ENCODE data around the gene CNMD.

The CNMD gene

DNA sequence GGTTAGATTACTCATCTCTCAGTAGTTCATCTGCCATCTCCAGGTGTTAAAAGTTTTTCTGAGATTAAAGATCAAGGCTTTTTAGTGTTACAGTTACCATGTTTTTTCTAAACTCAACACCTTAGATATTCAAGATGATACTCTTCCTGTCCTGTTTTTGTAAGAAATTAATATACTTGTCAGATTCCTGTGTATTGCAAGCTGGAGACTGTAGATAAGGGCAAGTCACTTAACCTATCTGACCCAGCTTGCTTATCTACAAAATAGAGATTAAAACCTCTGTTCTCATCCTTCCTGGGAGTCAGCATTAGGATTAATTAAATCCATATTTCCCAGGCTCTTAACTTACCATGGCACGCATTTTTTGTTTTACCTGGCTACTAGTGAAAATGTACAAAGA lies 61.8 kb downstream of the CNMD start:
- FAIRE-seq: no peak

DNA sequence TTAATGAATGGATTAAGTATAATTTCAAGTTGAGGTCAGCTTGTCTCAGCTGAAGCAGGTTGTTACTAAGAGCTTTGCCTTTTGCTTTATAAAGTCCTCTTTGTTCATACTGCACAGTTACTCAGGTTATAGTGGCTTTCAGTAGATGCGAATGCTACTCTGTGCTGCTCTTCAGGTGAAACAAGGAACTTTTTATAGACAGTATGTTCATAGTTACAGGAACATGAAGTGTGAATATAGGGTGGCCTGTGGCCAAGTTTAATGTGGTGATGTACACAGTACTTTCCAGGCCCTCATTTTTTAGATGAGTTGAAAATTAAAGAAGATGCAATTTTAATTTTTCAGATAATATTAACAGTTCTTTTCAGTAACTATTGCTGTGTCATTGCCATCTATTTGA lies 66.2 kb downstream of the CNMD start:
- FAIRE-seq: no peak

DNA sequence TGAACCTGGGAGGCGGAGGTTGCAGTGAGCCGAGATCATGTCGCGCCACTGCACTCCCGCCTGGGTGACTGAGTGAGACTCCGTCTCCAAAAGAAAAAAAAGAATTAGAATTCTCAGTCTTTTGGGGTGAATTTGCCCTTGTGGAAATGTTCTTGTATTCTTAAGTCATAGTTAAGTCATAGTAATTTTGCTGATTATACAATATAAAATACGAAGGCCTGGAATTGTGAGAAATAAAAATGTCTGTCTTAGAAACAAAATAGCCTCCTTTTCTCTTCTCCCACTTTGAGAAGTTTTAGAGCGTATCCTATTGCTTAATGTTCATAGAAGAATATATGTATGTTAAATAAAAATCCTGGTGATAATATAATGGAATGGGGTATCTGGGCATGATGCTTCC lies 68.9 kb downstream of the CNMD start:
- peak; percentile 35 for FAIRE-seq

DNA sequence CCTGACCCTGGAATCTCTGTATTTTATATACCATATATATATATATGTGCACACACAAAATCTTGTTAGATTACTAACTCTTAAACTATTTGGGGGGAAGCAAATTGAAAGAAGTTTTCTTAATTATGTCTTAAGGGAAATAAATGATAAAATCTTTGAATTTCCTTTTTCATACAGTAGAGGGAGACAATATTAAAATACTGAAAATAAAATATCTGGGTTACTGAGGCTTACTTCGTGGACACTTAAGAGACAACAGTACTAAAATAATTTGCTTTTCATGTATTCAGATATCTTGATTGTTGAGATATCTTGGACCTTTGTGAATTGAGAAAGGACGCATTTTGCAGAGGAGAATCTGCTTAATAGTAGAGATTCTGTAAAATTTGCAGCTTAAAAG lies 69.9 kb downstream of the CNMD start:
- peak; percentile 96 for FAIRE-seq

DNA sequence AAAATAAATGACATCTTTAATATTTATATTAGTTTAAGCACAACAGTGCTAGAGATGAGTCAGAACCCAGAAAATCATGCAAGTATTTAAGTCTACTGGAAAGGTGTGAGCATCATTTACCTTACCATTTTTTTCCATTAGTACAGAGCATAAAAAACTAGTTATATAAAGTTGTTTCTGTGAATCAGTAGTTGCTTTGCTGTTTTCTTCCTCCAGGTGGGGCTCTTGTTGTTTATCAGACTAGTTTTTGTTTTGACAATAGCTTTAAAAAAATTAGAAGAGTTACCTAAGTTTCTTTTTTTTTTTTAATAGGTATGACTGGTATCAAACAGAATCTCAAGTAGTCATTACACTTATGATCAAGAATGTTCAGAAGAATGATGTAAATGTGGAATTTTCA lies 74.3 kb downstream of the CNMD start:
- peak; percentile 87 for FAIRE-seq

DNA sequence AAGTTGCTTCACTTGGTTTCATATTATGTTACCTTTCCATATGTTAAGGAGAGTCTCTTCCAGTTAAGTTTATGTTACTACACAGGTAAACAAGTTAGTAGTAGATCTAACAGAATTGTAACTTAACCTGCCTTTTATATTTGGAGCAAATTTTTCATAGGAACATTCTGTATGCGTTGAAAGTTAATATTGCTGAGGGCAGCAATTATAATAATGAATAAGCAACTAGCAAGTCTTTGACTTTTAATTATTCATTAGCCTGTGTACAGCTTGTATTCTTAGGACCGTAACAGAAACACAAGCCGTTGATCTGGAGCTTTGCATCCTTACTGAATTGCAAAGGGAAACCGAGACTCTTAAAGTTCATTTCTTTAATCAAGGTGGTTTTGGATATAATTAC lies 75.3 kb downstream of the CNMD start:
- FAIRE-seq: no peak

DNA sequence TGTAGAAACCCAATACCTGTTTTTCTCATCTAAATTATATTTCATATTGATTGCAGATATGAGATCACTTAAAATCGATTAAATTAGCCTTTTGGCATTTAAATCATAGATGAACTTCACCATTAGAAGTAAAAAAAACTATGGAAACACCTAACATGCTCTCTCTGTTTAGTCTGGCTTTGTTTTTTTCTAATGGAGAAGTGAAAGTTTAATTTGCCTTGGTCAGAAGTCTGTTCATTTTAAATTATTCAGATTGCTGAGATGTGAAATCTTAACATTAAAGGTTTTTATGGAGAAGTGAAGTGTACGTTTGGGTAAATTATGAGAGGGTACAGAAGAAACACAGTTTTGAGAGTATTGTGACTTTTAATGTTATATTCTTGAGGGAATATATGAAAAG lies 80.3 kb downstream of the CNMD start:
- no peak for FAIRE-seq
